ENCODE results near the gene ZNF599.

DNA sequence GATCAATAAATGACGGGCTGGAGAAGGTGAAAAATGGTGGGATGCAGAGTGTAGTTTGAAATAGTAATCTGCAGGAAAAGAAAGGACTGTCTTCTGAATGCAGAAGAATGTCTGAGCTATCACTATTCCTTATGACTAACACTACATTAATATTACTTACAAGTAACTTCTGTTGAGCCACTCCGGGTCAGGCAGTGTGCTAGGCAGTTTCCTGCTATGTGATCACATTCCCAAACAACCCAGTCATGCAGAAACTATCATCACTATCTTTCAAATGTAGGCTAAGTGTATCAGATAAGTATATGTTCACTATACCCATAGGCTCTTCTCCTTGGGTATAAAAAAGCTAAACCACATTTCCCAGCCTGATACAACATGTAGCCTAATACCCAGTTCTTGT lies 6.6 kb downstream of the ZNF599 start:
- TF ChIP-seq EZH2 (IDR thresholded peaks at IDR 0.05; ENCODE audit: borderline replicate concordance, low read length) = no peak
- TF ChIP-seq, protein P1, sequence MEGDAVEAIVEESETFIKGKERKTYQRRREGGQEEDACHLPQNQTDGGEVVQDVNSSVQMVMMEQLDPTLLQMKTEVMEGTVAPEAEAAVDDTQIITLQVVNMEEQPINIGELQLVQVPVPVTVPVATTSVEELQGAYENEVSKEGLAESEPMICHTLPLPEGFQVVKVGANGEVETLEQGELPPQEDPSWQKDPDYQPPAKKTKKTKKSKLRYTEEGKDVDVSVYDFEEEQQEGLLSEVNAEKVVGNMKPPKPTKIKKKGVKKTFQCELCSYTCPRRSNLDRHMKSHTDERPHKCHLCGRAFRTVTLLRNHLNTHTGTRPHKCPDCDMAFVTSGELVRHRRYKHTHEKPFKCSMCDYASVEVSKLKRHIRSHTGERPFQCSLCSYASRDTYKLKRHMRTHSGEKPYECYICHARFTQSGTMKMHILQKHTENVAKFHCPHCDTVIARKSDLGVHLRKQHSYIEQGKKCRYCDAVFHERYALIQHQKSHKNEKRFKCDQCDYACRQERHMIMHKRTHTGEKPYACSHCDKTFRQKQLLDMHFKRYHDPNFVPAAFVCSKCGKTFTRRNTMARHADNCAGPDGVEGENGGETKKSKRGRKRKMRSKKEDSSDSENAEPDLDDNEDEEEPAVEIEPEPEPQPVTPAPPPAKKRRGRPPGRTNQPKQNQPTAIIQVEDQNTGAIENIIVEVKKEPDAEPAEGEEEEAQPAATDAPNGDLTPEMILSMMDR (IDR thresholded peaks at IDR 0.05; ENCODE audit: low read length) = no peak
